Hepatocyte (in vitro differentiated cells): Measurements from ENCODE around the gene DMD. TPM values are rescaled to one million over a fixed set of nuclear protein-coding genes. Genes with fewer than 3 reads are reported as not detected.

Source experiments
- DNase-seq: peaks from one replicate; pipeline ENCODE4 v3.0.0-alpha.2; 2016; ENCODE audit warnings: low spot score
- H2AFZ ChIP-seq: fragments of 200-600 bp; sonication (generic); 2 replicates; pipeline ENCODE4 v1.6.0; 2016; ENCODE audit warnings: antibody characterized with exemption, mild to moderate bottlenecking
- H3K27ac ChIP-seq: fragments of 200-600 bp; sonication (generic); 2 replicates; pipeline ENCODE4 v1.5.1; 2016; ENCODE audit warnings: mild to moderate bottlenecking
- H3K27me3 ChIP-seq: fragments of 200-600 bp; sonication (generic); 2 replicates; pipeline ENCODE4 v1.6.1; 2016
- H3K36me3 ChIP-seq: fragments of 200-600 bp; sonication (generic); replicated peaks from 2 replicates; pipeline ENCODE4 v1.5.1; 2016; ENCODE audit warnings: low read depth; ENCODE audit not compliant: insufficient read depth
- H3K4me1 ChIP-seq: fragments of 200-600 bp; sonication (generic); 2 replicates; pipeline ENCODE4 v1.5.1; 2016; ENCODE audit warnings: mild to moderate bottlenecking, moderate library complexity; ENCODE audit not compliant: insufficient read depth
- H3K4me2 ChIP-seq: fragments of 200-600 bp; sonication (generic); 2 replicates; pipeline ENCODE4 v1.6.0; 2016
- H3K4me3 ChIP-seq: fragments of 200-600 bp; sonication (generic); 2 replicates; pipeline ENCODE4 v1.5.1; 2016; ENCODE audit warnings: mild to moderate bottlenecking
- H3K79me2 ChIP-seq: fragments of 200-600 bp; sonication (generic); 2 replicates; pipeline ENCODE4 v1.6.0; 2017; ENCODE audit warnings: mild to moderate bottlenecking
- H3K9me2 ChIP-seq: fragments of 200-600 bp; sonication (generic); replicated peaks from 2 replicates; pipeline ENCODE4 v1.6.0; 2017; ENCODE audit warnings: mild to moderate bottlenecking; ENCODE audit not compliant: insufficient read depth
- H3K9me3 ChIP-seq: fragments of 200-600 bp; sonication (generic); 2 replicates; pipeline ENCODE4 v1.5.1; 2016; ENCODE audit warnings: low read depth, mild to moderate bottlenecking
- H4K20me1 ChIP-seq: fragments of 200-600 bp; sonication (generic); 2 replicates; pipeline ENCODE4 v1.6.0; 2016; ENCODE audit warnings: mild to moderate bottlenecking; ENCODE audit not compliant: insufficient read depth, poor library complexity, severe bottlenecking
- EZH2 ChIP-seq: fragments of 200-600 bp; sonication (generic); IDR thresholded peaks from 2 replicates; pipeline ENCODE4 v1.6.1; 2016; ENCODE audit warnings: antibody characterized with exemption, mild to moderate bottlenecking, borderline replicate concordance
- EZH2phosphoT487 ChIP-seq: fragments of 200-600 bp; sonication (generic); IDR thresholded peaks from one replicate; pipeline ENCODE4 v1.6.1; 2018; ENCODE audit warnings: antibody characterized with exemption, mild to moderate bottlenecking, low read depth, moderate library complexity; ENCODE audit not compliant: unreplicated experiment, severe bottlenecking
- WGBS: methylation state at CpG from one replicate; pipeline ENCODE4 v1.1.6; 2016; ENCODE audit warnings: low lambda C conversion rate; ENCODE audit errors: missing lambda C conversion rate; 5-methylcytosine and 5-hydroxymethylcytosine counted together
- polyA plus RNA-seq: library from polyadenylated mRNA; unstranded; fragments of >200 nt; fragmentation: Nextera tagmentation; extraction: Ambion mirVana; gene quantifications from 2 replicates; pipeline ENCODE4 v1.2.1, GENCODE V29; 2016
- total RNA-seq: library from RNA; depleted of rRNA; stranded (reverse); fragments of >200 nt; gene quantifications from 2 replicates; pipeline ENCODE4 v1.2.3, GENCODE V29; 2014
- TF ChIP-seq, protein P1 (sequence below): fragments of 200-600 bp; sonication (generic); IDR thresholded peaks from 2 replicates; pipeline ENCODE4 v1.5.1; 2016; ENCODE audit warnings: antibody characterized with exemption, mild to moderate bottlenecking; ENCODE audit not compliant: poor library complexity

The DMD gene
- total and polyA plus RNA-seq, 2 experiments from 2014 or later, result 14.2 to 27.8 TPM

DNA sequence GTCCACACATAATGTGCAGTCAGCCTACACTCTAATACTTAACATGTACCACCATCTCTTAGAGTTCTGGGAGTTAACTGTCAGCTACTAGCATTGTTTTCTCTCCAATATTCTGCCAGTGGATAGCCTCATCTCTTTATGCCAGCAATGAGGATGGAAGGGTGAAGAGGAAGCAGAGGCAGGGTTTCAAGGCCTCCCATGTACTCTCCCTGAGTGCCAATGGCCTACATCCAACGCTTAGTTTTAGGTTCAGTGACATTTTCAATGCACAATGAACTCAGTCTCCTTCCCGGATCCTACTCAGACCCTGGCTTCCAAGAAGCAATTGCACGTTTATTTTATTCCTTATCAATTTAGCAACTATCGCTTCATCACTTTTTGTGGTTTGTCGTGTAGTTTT lies 686.1 kb downstream of the DMD start:
- no peaks in the 10 kb centered on the region for H3K79me2 ChIP-seq
- no peak overlapping the region for H2AFZ ChIP-seq
- no peaks in the 10 kb centered on the region for H3K4me1 ChIP-seq
- H3K4me2 ChIP-seq, result no peak overlapping the region
- no peaks in the 10 kb centered on the region for H3K27me3 ChIP-seq
- DNase-seq, result no peak
- no peaks in the 10 kb centered on the region for H3K9me3 ChIP-seq
- no peaks in the 10 kb centered on the region for H3K36me3 ChIP-seq
- H3K9me2 ChIP-seq, result no peaks in the 10 kb centered on the region
- H3K27ac ChIP-seq, result no peak overlapping the region
- 92% methylated on average over 5 of the region's 5 CpGs for WGBS
- TF ChIP-seq, protein P1, sequence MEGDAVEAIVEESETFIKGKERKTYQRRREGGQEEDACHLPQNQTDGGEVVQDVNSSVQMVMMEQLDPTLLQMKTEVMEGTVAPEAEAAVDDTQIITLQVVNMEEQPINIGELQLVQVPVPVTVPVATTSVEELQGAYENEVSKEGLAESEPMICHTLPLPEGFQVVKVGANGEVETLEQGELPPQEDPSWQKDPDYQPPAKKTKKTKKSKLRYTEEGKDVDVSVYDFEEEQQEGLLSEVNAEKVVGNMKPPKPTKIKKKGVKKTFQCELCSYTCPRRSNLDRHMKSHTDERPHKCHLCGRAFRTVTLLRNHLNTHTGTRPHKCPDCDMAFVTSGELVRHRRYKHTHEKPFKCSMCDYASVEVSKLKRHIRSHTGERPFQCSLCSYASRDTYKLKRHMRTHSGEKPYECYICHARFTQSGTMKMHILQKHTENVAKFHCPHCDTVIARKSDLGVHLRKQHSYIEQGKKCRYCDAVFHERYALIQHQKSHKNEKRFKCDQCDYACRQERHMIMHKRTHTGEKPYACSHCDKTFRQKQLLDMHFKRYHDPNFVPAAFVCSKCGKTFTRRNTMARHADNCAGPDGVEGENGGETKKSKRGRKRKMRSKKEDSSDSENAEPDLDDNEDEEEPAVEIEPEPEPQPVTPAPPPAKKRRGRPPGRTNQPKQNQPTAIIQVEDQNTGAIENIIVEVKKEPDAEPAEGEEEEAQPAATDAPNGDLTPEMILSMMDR, result no peak
- no peak for TF ChIP-seq EZH2phosphoT487
- TF ChIP-seq EZH2, result no peak
- no peak overlapping the region for H3K4me3 ChIP-seq
- H4K20me1 ChIP-seq, result no peaks in the 10 kb centered on the region

DNA sequence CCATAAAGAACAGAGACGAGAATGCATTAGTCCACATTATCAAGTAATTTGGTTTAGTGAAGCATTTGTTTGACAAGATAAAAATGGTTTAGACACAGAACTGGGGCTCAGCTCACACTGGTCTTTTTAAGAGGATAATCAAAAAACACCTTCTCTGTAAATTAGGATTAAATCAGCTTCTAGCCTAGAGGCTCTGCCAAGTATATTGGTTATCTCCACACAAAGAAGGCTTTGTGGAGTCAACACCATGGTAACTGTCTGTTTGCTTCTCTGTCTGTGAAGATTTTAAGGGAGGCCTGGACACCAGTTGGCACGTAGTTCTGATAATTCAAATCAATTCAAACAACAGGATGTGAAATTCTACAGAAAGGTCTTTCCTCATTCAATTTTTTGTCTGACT lies 687.0 kb downstream of the DMD start:
- TF ChIP-seq EZH2 (no peak), EZH2phosphoT487 (no peak)
- TF ChIP-seq, protein P1, result no peak
- no peaks in the 10 kb centered on the region for H3K9me2 ChIP-seq
- H3K36me3 ChIP-seq, result no peaks in the 10 kb centered on the region
- 68% methylated on average over 2 of the region's 2 CpGs for WGBS
- no peak overlapping the region for H3K4me2 ChIP-seq
- no peaks in the 10 kb centered on the region for H3K4me1 ChIP-seq
- H4K20me1 ChIP-seq, result no peaks in the 10 kb centered on the region
- H3K27me3 ChIP-seq, result no peaks in the 10 kb centered on the region
- H3K79me2 ChIP-seq, result no peaks in the 10 kb centered on the region
- H3K9me3 ChIP-seq, result no peaks in the 10 kb centered on the region
- no peak overlapping the region for H3K27ac ChIP-seq
- no peak overlapping the region for H3K4me3 ChIP-seq
- no peak for DNase-seq
- no peak overlapping the region for H2AFZ ChIP-seq

DNA sequence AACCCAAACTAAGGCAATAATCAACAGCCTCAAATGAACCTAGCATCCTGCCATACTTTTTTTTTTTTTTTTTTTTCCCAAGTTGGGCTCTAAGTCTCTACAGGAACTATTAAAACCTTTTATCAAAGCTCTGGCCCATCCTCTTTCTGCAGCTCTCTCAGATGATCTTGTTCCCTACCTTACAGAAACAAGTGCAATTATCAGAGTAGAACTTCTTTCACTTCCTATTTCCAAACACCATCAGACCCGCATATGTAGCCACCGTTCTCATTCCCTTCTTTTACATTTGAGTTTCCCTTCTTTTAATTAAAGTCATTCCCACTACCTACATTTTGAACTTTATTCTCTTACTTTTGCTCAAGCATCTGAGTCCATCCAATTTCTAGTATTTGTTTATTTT lies 690.6 kb downstream of the DMD start:
- Histone ChIP-seq H3K9me2 (no peaks in the 10 kb centered on the region), H3K36me3 (no peaks in the 10 kb centered on the region), H3K79me2 (no peaks in the 10 kb centered on the region), H3K27ac (no peak overlapping the region), H4K20me1 (no peaks in the 10 kb centered on the region), H3K9me3 (no peaks in the 10 kb centered on the region), H3K4me2 (no peak overlapping the region), H3K27me3 (no peaks in the 10 kb centered on the region), H3K4me1 (no peaks in the 10 kb centered on the region), H3K4me3 (no peak overlapping the region), H2AFZ (no peak overlapping the region)
- TF ChIP-seq EZH2, result no peak
- TF ChIP-seq EZH2phosphoT487, result no peak
- TF ChIP-seq, protein P1, result no peak
- WGBS, result 94% methylated on average over 2 of the region's 2 CpGs
- DNase-seq, result no peak

DNA sequence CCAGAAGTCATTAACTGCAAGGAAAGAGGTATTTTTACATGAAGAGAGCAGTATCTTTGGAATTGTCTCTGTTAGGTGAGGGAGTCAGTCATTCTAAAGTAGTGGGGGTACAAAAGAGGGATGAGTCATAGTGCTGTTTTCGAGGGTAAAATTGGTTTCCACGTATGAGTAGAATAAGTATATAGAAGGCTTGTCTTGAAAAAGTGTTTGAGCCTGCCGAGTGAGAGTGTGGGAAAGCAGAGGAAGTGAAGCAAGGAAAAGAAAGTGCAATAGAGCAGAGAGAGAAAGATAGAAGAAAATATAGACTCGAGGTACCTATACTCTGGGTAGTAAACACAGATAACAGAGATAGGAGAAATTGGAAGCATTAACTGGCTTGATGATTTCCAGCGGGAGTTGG lies 696.4 kb downstream of the DMD start:
- Histone ChIP-seq H3K9me2 (no peaks in the 10 kb centered on the region), H4K20me1 (no peaks in the 10 kb centered on the region), H3K9me3 (no peaks in the 10 kb centered on the region), H3K27ac (no peak overlapping the region), H3K4me1 (no peaks in the 10 kb centered on the region), H3K36me3 (no peaks in the 10 kb centered on the region), H3K4me3 (no peak overlapping the region), H3K4me2 (no peak overlapping the region), H3K27me3 (no peaks in the 10 kb centered on the region), H2AFZ (no peak overlapping the region), H3K79me2 (no peaks in the 10 kb centered on the region)
- DNase-seq, result no peak
- WGBS, result 50% methylated on average over 5 of the region's 5 CpGs
- TF ChIP-seq EZH2phosphoT487 (no peak), EZH2 (no peak)
- TF ChIP-seq, protein P1, result no peak
